HG02798 (cell line): Measurements from ENCODE around the gene RELN.

Source experiments
- ATAC-seq: cut with Tn5 transposase; IDR thresholded peaks from one replicate; pipeline ENCODE4 v1.9.1; 2021; ENCODE audit warnings: mild to moderate bottlenecking; ENCODE audit not compliant: unreplicated experiment, poor library complexity

RELN gene

GRCh38 chr7:103748680-103749079 lies 240.8 kb downstream of the RELN start:
- ATAC-seq, result no peak

- no peak for ATAC-seq
Observed at GRCh38 chr7:103735377-103735776, 254.1 kb downstream of the RELN start.

GRCh38 chr7:103731169-103731568 lies 258.3 kb downstream of the RELN start:
- no peak for ATAC-seq

GRCh38 chr7:103729026-103729425 lies 260.4 kb downstream of the RELN start:
- ATAC-seq, result no peak

- no peak for ATAC-seq
Observed at GRCh38 chr7:103727982-103728610, 261.4 kb downstream of the RELN start.

- ATAC-seq, result no peak
Observed at GRCh38 chr7:103719070-103719469, 270.4 kb downstream of the RELN start.

GRCh38 chr7:103718482-103719061 lies 270.9 kb downstream of the RELN start:
- ATAC-seq, result no peak

GRCh38 chr7:103717574-103717973 lies 271.9 kb downstream of the RELN start:
- no peak for ATAC-seq

GRCh38 chr7:103715376-103716120 lies 273.9 kb downstream of the RELN start:
- no peak for ATAC-seq

- no peak for ATAC-seq
Observed at GRCh38 chr7:103714376-103714927, 275.0 kb downstream of the RELN start.

GRCh38 chr7:103712991-103713778 lies 276.3 kb downstream of the RELN start:
- ATAC-seq, result no peak

- no peak for ATAC-seq
Observed at GRCh38 chr7:103711413-103711812, 278.0 kb downstream of the RELN start.

- no peak for ATAC-seq
Observed at GRCh38 chr7:103710247-103710646, 279.2 kb downstream of the RELN start.

GRCh38 chr7:103706805-103707204 lies 282.7 kb downstream of the RELN start:
- ATAC-seq, result no peak

- no peak for ATAC-seq
Observed at GRCh38 chr7:103705542-103705941, 283.9 kb downstream of the RELN start.

- ATAC-seq, result no peak
Observed at GRCh38 chr7:103704701-103705100, 284.8 kb downstream of the RELN start.

- ATAC-seq, result no peak
Observed at GRCh38 chr7:103702982-103703381, 286.5 kb downstream of the RELN start.

GRCh38 chr7:103702454-103702853 lies 287.0 kb downstream of the RELN start:
- no peak for ATAC-seq

- no peak for ATAC-seq
Observed at GRCh38 chr7:103699032-103699431, 290.4 kb downstream of the RELN start.

- no peak for ATAC-seq
Observed at GRCh38 chr7:103698064-103698463, 291.4 kb downstream of the RELN start.

- ATAC-seq, result no peak
Observed at GRCh38 chr7:103695521-103695920, 293.9 kb downstream of the RELN start.
